ENCODE data around the gene HSF2.
A peak's percentile ranks its signal among the peaks of the same experiment; 100 is the strongest.
"Not testable (repeated sequence)": the region's sequence is repeated elsewhere in the genome, so short reads cannot be mapped to it uniquely, and the experiment has no call there.

HSF2 gene

DNA sequence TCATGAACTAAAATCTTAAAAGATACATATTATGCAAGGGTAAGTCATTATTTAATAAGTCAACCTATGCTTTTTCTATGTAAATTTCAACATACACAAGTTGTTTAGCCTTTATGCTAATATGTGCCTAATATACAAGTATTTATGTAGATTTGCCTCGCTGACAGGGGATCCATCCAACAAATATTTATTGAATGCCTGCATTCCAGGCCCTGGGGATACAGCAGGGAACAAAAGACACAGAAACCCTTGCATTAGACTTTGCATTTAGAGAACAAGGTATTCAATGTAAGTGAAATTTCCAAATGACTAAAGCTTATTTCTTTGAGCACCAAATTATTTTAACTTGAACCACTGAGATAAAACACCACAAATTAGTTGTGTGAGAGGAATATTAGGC, 53.1 kb downstream of the HSF2 start:
- DNase-seq (ENCODE audit: low read depth in 3 of 3, low spot score in 1 of 3) = no peak

DNA sequence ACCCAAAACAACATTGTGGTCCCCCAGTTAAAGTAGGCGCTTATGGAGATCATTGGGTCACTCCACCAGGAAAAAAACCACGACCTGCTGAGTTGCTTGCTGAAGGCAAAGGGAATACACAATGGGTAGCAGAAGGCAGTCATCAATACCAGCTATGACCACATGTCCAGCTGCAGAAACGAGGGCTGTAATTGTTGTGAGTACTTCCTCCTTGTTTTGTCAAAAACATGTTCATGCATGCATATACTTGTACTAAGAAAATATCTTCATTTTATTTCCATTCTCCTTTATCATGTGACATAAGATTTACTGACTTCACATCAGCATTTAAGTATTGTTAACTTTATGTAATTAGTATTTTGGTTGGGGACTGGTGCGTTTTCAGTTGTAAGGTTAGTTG, 55.2 kb downstream of the HSF2 start:
- no peak for DNase-seq (ENCODE audit: low read depth in 3 of 3, low spot score in 1 of 3)

GRCh38 chr6:122455116-122455515, 55.7 kb downstream of the HSF2 start:
- not testable (repeated sequence) for DNase-seq (ENCODE audit: low read depth in 3 of 3, low spot score in 1 of 3)

- DNase-seq (ENCODE audit: low read depth in 3 of 3, low spot score in 1 of 3) = no peak
These were observed 58.6 kb downstream of the HSF2 start for GRCh38 chr6:122458087-122458486.

DNA sequence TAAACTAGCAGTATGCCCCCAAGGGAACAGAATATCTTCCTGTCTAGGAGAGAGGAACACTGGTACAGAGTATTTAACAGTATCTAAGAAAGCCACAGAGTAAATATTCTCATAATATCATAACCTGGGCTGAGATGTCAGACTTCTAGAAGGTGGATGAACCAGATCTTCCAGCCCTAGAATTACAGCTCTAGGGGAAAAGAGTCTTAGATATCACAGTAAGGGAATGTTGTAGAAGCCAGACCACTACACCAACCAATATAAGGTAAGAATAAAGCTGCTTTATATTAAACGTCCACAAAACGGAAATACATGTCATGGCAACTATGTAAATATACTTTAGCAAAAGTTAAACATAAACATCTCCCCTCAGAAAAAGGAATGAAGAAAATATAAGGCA, 59.8 kb downstream of the HSF2 start:
- no peak for DNase-seq (ENCODE audit: low read depth in 3 of 3, low spot score in 1 of 3)

- not testable (repeated sequence) for DNase-seq (ENCODE audit: low read depth in 3 of 3, low spot score in 1 of 3)
These were observed 60.5 kb downstream of the HSF2 start for GRCh38 chr6:122459865-122460416.

DNA sequence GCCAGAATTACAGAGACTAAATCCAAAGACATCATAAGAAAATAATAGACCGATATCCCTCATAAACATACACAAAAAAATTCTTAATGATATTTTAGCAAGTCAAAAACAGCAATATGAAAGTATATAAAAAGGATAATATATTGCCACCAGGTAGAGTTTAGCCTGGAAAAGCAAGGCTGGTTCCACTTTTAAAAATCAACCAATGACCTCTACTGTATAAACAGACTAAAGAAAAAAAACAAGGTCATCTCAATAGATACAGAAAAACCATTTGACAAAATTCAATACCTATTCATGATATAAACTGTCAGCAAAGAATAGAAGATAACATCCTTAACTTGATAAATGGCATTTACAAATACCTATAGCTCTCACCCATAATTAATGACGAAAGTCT, 62.4 kb downstream of the HSF2 start:
- no peak for DNase-seq (ENCODE audit: low read depth in 3 of 3, low spot score in 1 of 3)

DNA sequence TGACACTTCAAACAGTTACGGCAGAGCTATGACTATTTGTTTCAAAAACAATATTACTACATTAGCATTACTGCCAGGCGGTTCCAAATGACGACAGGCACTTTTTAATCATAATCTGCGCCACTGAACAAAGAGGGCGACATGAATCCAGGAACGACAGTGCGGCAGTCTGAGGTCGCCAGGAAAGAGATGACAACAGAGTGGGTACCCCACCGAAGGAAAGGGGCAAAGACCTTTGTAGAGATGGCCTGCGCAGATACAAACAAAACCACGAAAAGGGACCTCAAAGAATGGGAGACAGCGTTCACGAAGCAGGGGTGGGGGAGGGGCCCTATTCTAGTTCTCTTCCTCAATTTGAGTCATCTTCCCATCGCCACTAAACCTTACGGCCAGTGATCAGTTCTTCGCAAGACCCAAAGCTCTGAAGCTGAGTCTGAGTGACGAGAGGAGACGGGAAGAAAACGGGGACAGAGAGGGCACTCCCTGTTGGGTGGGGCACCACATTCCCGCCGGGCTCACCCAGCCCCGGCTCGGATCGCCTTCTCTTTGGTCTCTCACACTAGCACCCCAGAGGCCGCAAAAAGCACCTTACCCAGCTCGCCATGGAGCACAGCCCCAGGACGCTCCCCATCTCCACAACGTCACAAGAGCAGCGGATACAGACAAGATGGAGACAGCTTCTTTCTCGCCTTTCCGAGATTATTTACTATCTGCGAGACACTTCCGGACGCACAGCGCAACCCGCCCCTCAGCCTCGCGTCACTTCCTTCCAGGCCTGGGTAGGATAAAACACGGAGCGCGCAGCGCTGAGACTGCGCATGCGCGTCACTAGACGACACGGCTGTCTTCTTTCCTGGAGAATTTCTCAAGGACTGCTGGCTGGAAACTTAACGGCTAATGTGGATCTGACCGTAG, 71.9 kb downstream of the HSF2 start, which contains the start of gene SERINC1:
Gene SERINC1 (minus strand): TSS at position 701 of the 915 bp plus-strand sequence. CDS start 70 bp downstream, at position 631.
- DNase-seq (ENCODE audit: low read depth in 3 of 3, low spot score in 1 of 3) = peak; percentile 78 to 87 (median 83)

DNA sequence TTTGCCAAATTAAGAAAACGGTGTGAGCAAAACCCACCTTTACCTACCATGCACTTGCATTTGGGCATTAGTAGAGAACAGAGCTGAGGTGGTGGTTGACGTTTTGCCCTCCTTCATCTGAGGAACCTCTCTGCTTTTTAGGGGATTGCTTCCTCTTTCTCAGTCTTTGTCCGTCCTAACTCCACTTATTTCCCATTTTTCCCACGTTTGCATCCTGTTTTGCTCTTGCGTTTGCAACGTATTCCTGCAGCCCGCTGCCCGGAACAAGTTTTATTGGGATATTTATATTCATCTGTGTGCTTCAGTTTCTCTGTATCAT, 72.5 kb downstream of the HSF2 start:
- no peak for DNase-seq (ENCODE audit: low read depth in 3 of 3, low spot score in 1 of 3)

- no peak for DNase-seq (ENCODE audit: low read depth in 3 of 3, low spot score in 1 of 3)
These were observed 76.7 kb downstream of the HSF2 start for GRCh38 chr6:122476131-122476530.

DNA sequence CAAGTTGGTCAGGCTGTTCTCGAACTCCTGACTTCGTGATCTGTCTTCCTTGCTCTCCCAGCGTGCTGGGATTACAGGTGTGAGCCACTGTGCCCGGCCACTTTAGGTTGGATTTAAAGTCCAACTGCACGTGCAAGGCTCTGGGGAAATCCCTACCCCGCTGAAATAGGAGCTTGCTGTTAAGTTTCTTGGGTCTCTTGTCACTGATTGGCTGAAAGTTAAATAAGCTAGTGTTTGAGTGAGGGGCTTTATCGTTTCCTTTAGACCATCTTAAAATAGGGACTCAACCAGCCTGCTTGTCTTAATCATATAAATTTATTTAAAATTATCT, 83.3 kb downstream of the HSF2 start:
- no peak for DNase-seq (ENCODE audit: low read depth in 3 of 3, low spot score in 1 of 3)

Measured in stimulated activated CD4-positive, alpha-beta T cell treated with anti-CD3 and anti-CD28 coated beads, TNF-alpha, amount 100 ng/mL, for 1 hour (primary cell).